Testis (tissue), 3 donors: ENCODE results near the gene TRIB2. TPM values are rescaled to one million over a fixed set of nuclear protein-coding genes. Genes with fewer than 3 reads are reported as not detected.

Experiments
- DNase-seq: peaks from one replicate; pipeline ENCODE4 v3.0.0-alpha.2; 2019
- H3K27ac ChIP-seq, 2 donors: fragments of 200-600 bp; sonication (generic); one replicate each; pipeline ENCODE4 v1.5.1; 2019
- H3K27me3 ChIP-seq: fragments of 200-600 bp; sonication (generic); one replicate; pipeline ENCODE4 v1.5.1; 2019
- H3K36me3 ChIP-seq: fragments of 200-600 bp; sonication (generic); one replicate; pipeline ENCODE4 v1.5.1; 2017; ENCODE audit warnings: low read depth; ENCODE audit errors: missing control alignments
- H3K4me1 ChIP-seq: fragments of 200-600 bp; sonication (generic); one replicate; pipeline ENCODE4 v1.5.1; 2019
- H3K4me3 ChIP-seq, 2 donors: fragments of 200-600 bp; sonication (generic); one replicate each; pipeline ENCODE4 v1.5.1; 2017 to 2019
- H3K9me3 ChIP-seq: fragments of 200-600 bp; sonication (generic); one replicate; pipeline ENCODE4 v1.5.1; 2017
- POLR2A ChIP-seq: fragments of 450-650 bp; IDR thresholded peaks from one replicate; pipeline ENCODE4 v1.6.1; 2017; ENCODE audit warnings: antibody characterized with exemption, mild to moderate bottlenecking, moderate library complexity
- WGBS, 2 donors: methylation state at CpG; one replicate each; pipeline ENCODE4 v1.1.5; 2018; 5-methylcytosine and 5-hydroxymethylcytosine counted together
- intact Hi-C: fragments of 100-400 bp; cut with DNase I; formaldehyde crosslinking; loops from one replicate; pipeline ENCODE4 v1.15.1; 2023; ENCODE audit warnings: low total_unique reads
- polyA plus RNA-seq: library from polyadenylated mRNA; stranded (reverse); fragments of 350-450 nt; fragmentation: Illumina TruSeq; extraction: RNeasy Lipid Tissue Mini Kit (QIAGEN cat#74804); gene quantifications from one replicate; pipeline ENCODE4 v1.2.3, GENCODE V29; 2014; ENCODE audit warnings: low read depth, low replicate concordance; ENCODE audit not compliant: insufficient read depth
- total RNA-seq, 2 donors: library from RNA; depleted of rRNA; stranded (reverse); fragments of >200 nt; gene quantifications; one replicate each; pipeline ENCODE4 v1.2.3, GENCODE V29; 2016
- TF ChIP-seq, protein P1 (sequence below), 3 experiments: fragments of 450-650 bp in 2 of 3; fragments of 200-600 bp in 1 of 3; sonication (generic) in 1 of 3; IDR thresholded peaks; one replicate each; pipeline ENCODE4 v1.5.1; 2016 to 2019; ENCODE audit warnings: antibody characterized with exemption in 3 of 3, mild to moderate bottlenecking in 2 of 3, moderate library complexity in 1 of 3

Gene TRIB2
- total and polyA plus RNA-seq, 3 donors from 2014 or later, result 54.9 to 190 (median 189) TPM

DNA sequence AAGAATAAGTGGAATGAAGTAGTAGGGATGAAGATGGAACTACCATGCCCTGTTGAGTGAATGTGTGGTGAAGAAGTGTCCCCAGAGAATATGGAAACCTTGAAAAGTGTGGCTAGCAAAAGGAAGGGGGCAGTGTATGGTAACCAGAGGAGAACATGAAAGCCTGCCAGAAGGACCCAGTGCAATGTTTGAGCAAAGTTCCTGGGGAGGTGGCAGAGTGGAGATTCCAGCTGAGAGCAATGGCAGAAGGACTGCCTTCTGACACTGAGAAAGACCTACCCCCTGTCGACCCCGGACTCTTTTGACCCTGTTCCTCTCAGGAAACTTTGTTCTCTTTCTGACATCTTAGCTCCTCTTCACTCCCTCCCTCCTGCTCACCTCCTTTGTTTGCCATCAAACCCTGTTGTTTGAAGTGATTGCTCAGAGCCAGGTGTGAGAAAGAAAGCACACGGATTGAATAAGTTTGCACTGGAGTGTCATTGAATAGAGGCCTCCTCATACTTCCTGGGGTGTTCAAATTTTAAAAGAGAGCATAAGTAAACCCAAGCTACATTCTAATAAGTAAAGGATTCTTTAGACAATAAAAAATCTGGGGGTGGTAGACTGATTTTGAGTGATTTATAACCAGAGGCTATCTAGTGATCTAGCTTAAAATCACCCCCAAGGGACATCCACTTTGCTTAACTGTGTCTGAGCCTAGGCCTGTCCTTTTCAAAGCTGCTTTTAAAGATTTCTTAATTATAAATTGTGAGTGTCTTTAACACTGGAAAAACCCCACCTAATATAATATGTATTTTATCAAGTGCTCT lies 57.1 kb downstream of the TRIB2 start:
- peaks cover 8% of the 10 kb centered on the region for H3K4me1 ChIP-seq
- no peak overlapping the region for H3K4me3 ChIP-seq
- no peaks in the 10 kb centered on the region for H3K36me3 ChIP-seq
- TF ChIP-seq POLR2A, result no peak
- TF ChIP-seq, protein P1, sequence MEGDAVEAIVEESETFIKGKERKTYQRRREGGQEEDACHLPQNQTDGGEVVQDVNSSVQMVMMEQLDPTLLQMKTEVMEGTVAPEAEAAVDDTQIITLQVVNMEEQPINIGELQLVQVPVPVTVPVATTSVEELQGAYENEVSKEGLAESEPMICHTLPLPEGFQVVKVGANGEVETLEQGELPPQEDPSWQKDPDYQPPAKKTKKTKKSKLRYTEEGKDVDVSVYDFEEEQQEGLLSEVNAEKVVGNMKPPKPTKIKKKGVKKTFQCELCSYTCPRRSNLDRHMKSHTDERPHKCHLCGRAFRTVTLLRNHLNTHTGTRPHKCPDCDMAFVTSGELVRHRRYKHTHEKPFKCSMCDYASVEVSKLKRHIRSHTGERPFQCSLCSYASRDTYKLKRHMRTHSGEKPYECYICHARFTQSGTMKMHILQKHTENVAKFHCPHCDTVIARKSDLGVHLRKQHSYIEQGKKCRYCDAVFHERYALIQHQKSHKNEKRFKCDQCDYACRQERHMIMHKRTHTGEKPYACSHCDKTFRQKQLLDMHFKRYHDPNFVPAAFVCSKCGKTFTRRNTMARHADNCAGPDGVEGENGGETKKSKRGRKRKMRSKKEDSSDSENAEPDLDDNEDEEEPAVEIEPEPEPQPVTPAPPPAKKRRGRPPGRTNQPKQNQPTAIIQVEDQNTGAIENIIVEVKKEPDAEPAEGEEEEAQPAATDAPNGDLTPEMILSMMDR (IDR thresholded peaks at IDR 0.05), result no peak
- no peak overlapping the region for H3K27ac ChIP-seq
- intact Hi-C loops, result no loop called here
- WGBS, 2 donors, result 56 to 67% methylated on average over 3 of the region's 3 CpGs
- no peaks in the 10 kb centered on the region for H3K9me3 ChIP-seq
- no peaks in the 10 kb centered on the region for H3K27me3 ChIP-seq
- no peak for DNase-seq

DNA sequence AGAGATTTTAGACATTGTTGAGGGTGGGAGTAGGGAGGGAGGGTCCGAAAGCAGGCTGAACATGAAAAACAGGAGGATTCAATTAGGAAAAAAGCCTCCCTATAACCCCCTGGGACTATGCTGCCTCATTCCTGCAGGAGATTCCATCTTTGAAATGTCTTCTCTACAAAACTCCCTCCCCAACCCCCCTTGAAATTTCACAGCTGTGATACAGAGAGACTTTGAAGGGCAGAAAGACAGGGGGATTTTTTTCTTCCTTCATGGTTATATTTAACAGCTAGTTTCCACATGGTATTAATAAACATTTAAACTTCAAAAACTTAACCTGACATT lies 57.6 kb downstream of the TRIB2 start:
- Histone ChIP-seq H3K4me3 (no peak overlapping the region), H3K9me3 (no peaks in the 10 kb centered on the region), H3K27me3 (no peaks in the 10 kb centered on the region), H3K4me1 (peaks cover 12% of the 10 kb centered on the region), H3K27ac (no peak overlapping the region), H3K36me3 (no peaks in the 10 kb centered on the region)
- WGBS, 2 donors, result 46 to 63% methylated on average over 1 of the region's 1 CpG
- TF ChIP-seq, protein P1 (IDR thresholded peaks at IDR 0.05), result no peak
- no peak for TF ChIP-seq POLR2A
- DNase-seq, result no peak
- intact Hi-C loops, result no loop called here

DNA sequence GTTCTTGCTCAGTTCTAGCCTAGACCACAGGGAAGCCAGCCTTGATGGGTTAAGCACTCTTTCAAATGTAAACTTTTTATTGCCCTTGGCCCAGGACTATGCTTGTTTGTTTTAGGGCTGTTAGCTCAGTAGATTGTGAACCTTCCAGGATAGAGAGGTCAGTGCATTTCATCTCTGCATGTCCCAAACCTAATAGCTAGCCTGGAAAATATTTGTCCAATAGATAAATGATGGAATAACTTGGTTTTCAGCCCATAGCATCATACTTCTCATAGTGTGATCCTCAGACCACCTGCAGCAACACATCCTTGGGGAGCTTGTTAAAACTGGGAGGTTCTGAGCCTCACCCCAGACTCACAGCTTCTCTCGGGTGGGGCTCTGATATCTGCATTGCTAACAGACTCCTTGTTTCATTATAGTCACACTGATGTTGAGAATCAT lies 59.8 kb downstream of the TRIB2 start:
- peak overlapping the region; percentile 48 to 65 for H3K27ac ChIP-seq
- no peaks in the 10 kb centered on the region for H3K36me3 ChIP-seq
- 33 to 50% methylated on average over 1 of the region's 1 CpG for WGBS, 2 donors
- TF ChIP-seq POLR2A, result no peak
- TF ChIP-seq, protein P1 (IDR thresholded peaks at IDR 0.05), result no peak
- H3K4me3 ChIP-seq, result no peak overlapping the region
- H3K27me3 ChIP-seq, result no peaks in the 10 kb centered on the region
- intact Hi-C loops, result no loop called here
- DNase-seq, result peak; percentile 55
- H3K9me3 ChIP-seq, result no peaks in the 10 kb centered on the region
- peaks cover 12% of the 10 kb centered on the region for H3K4me1 ChIP-seq

DNA sequence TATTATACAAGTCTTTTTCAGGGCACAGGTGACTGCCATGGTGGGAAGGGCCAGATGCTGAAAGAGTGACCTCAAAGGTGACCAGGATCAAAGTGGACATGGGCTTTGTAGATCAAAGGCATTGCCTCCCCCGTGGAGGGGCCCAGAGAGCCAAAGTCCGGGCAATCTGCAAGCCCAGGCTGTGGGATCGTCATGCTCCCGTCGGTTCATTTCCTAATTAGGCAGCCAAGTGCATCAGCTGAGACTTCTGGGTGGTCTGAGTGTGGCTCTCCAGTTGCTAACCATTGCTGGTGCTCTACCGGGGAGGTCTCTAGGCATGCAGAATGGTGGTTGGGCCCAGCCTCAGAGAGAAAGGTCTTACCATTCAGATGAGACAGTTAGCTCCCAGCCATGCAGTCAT lies 61.6 kb downstream of the TRIB2 start:
- Histone ChIP-seq H3K4me1 (peaks cover 12% of the 10 kb centered on the region), H3K36me3 (no peaks in the 10 kb centered on the region), H3K27ac (peak overlapping the region; percentile 45 to 59), H3K4me3 (no peak overlapping the region), H3K27me3 (no peaks in the 10 kb centered on the region), H3K9me3 (no peaks in the 10 kb centered on the region)
- WGBS, 2 donors, result 43 to 74% methylated on average over 6 of the region's 6 CpGs
- intact Hi-C loops, result no loop called here
- DNase-seq, result peak; percentile 79
- TF ChIP-seq, protein P1 (IDR thresholded peaks at IDR 0.05), result no peak
- no peak for TF ChIP-seq POLR2A
